GM21367 (cell line): ENCODE measurements around the gene ACAD9.
"Not testable (repeated sequence)": the region's sequence is repeated elsewhere in the genome, so short reads cannot be mapped to it uniquely, and the experiment has no call there.

ENCODE experiments used
- ATAC-seq: cut with Tn5 transposase; IDR thresholded peaks from one replicate; pipeline ENCODE4 v1.9.1; 2021; ENCODE audit not compliant: unreplicated experiment

ACAD9 gene

GRCh38 chr3:128889139-128889894 is 9.9 kb downstream of the ACAD9 start:
- ATAC-seq, result no peak

DNA sequence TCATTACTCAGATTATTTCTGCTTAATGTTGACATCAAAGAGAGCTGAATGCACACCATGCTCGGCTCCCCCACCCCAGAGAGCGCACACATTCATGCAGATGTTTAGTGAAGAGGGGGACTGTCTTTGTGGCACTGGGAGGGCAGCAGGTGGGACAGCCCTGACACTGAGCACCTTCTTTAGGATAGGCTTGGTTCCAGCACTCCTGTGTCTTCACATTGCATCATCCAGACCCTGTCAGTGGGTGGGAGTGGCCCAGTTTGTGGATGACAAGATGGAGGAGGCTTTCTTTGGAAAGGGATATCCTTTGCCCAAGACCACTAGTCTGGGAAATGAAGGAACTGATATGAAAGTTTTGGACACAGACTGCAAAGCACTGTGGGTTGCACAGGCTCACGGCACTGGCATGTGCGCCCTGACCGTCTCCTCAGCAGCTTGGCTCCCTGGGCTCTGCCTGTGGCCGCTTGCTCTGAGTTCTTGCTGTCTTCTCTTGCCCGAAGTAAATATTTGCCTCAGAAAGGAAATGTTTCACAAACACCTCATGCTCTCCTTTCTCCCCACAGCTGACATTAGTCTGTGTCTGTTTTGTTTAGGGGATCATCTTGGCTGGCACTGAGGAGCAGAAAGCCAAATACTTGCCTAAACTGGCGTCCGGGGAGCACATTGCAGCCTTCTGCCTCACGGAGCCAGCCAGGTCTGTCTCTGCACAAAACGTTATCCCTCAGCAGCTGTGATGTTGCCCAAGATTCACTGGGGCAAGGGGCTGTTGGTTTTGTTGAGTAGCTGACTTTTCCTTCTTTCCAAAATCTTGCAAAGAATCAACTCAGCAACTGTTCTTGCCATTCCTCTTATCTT is 16.6 kb downstream of the ACAD9 start:
- ATAC-seq, result no peak

DNA sequence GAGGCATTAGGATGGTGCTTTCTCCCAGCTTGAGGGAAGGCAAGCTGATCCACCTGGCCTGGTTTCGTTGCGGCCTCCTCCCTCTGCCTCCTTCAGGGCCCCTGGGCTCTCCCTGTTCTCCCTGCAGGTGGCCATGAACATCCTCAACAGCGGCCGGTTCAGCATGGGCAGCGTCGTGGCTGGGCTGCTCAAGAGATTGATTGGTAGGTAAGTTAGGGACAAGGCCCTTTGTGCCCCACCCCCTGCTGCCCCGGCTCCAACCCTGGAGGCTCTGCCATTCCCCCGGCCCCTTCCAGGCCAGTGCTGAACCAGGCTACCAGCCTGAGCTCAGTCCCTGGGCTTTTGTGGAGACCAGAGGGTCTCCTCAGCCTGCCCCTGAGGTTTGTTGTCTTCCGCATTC is 23.0 kb downstream of the ACAD9 start:
- no peak for ATAC-seq

DNA sequence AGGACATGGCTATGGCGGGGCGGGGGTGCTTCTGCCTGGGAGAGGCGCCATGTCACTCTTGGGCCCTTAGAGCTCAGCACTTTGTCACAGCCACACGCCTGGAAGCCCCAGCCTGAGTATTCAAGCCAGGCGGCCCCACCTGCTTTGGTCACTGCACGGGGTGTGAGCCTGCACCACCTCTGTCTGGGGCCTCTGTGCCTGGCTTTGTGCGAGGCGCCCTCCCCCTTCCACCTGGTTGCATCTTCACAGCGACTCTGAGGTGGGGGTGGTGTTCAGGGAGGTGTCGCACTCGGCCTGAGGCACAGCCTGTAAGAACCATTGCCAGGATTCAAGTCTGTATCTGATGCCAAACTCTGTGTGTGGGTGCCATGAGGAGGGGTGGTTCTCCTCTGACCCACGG is 24.1 kb downstream of the ACAD9 start:
- no peak for ATAC-seq

GRCh38 chr3:128906031-128906803 is 26.8 kb downstream of the ACAD9 start:
- ATAC-seq, result no peak

DNA sequence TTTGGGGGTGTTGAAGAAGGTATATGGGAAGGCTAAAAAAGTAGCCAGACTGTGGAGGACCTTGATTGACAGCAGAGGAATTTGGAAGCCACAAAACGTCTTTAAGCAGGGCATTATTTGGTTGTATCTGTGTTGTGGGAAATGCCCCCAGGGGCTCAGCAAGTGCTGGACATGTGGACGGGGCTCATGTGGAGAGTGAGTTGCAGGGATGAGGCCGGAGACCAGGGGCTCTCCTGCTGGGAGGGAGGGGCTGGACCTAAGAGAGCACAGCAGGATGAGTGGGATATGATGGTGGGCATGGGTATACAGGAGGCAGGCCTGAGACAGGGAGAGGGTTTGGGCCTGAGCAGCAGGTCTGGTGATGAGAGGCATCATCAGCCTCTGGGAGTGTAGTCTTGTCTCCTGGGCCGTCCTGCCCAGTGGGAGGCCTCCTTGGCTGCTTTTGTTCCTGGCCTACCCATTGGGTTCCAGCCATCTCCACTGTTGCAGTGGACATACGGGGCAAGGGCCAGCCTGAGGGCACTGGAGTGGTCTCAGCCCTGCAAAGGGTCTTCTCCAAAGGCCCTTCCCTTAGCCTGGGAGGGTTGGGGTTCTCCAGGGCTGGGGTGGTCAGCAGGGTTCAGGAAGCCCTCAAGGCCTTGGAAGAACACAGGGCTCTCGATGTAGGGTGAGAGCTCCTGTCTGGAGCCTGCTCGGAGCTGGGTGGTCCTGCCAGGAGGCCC is 27.5 kb downstream of the ACAD9 start:
- ATAC-seq, result no peak

DNA sequence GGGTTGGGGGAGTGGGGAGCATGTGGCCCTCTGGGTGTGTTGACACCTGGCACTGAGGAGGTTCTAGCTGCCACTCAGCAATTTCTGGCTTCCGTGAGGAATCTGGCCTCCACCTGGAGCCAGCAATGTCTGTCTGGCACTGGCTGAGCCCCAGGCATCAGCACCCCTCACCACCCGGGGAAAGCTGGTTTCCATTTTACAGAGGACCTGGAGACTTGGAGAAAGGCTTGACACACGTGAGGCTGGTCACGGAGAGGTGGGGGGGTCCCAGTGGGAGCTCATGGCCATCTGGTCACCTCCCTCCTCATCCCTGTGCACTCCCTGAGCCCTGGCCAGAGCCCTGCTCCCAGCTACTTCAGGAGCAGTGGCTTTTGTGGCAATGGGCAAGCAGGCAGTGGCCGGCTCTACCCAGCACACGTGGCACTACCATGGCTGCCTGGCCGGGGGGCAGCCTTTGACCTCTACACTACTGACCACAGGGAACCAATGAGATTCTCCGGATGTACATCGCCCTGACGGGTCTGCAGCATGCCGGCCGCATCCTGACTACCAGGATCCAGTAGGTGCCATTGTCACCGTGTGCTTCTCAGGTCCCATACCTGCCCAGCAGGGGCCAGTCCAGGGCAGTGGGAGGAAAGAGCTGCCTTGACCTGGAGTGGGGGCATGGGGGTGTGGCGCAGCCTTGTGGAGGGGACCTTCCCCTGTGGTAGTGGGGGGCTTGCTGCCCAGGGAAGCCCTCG is 28.5 kb downstream of the ACAD9 start:
- ATAC-seq, result no peak

DNA sequence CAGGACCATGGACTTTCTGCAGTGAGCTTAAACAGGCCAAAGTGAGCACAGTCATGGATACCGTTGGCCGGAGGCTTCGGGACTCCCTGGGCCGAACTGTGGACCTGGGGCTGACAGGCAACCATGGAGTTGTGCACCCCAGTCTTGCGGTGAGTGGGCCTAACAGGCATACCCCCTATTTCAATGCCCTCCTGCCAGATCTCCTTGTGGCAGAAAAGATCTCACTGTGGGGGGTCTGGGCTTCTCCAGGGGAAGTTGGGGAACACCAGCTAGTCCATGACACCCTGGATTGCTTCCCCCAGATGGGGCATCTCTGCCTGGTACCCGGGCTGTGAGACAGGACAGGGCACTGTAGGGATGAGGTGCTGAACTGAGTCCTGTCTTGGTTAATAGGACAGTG is 29.5 kb downstream of the ACAD9 start:
- no peak for ATAC-seq

DNA sequence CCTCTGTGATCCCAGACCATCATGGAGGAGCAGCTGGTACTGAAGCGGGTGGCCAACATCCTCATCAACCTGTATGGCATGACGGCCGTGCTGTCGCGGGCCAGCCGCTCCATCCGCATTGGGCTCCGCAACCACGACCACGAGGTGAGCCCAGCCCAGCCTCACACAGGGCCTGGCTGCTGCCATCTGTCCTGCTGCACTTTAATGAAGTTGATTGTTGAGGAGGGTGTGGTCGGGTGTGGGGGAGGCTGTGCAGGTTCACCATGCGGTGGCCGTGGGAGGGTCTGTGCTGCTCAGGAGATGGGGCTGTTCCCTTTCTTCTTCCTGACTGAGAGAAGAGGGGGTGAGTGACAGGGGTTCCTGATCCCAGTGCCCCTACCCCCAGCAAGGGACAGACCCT is 30.6 kb downstream of the ACAD9 start:
- no peak for ATAC-seq

DNA sequence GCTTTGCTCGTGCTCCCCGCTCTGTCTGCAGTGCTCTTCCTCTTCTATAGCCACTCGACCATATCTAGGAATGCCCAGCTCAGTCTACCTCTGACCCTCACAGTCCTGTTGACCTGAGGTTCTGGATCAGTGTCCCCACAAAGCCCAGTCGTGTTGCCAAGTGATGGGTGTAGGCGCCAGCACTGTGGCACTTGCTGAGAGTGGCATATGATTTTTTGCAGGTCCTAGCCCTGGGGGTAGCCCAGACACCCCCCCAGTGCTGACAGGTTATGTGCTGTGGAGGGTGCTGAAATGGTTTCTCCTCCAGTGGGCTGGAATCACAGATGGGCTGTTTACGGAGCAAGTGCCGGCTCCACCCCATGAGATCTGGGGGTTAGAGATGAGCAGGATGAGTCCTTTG is 32.5 kb downstream of the ACAD9 start:
- no peak for ATAC-seq

GRCh38 chr3:128914966-128915645 is 35.7 kb downstream of the ACAD9 start:
- ATAC-seq, result no peak

- ATAC-seq, result no peak
Observed at GRCh38 chr3:128917291-128917690, 37.9 kb downstream of the ACAD9 start.

- no peak for ATAC-seq
Observed at GRCh38 chr3:128919988-128920387, 40.6 kb downstream of the ACAD9 start.

- no peak for ATAC-seq
Observed at GRCh38 chr3:128922804-128923459, 43.5 kb downstream of the ACAD9 start.

DNA sequence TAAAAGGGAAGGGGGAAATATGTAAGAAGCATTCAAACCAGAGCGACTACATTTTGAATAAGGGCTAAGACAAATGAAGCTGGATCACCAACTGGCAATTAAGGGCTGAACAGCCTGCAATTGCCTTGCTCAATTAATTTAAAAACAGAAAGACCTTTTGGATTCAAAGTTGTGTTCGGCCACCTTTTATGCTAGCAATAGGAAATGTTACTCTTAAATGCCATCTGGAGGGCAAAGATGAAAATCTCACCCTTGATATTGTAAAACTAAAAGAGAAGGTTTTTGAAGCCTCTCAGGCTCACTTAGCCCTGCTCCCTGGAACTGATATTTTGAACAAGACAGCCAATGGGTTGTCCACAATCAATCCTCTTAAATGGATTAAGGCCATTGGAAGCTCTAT is 44.2 kb downstream of the ACAD9 start:
- ATAC-seq, result no peak

GRCh38 chr3:128923986-128924385 is 44.6 kb downstream of the ACAD9 start:
- not testable (repeated sequence) for ATAC-seq

DNA sequence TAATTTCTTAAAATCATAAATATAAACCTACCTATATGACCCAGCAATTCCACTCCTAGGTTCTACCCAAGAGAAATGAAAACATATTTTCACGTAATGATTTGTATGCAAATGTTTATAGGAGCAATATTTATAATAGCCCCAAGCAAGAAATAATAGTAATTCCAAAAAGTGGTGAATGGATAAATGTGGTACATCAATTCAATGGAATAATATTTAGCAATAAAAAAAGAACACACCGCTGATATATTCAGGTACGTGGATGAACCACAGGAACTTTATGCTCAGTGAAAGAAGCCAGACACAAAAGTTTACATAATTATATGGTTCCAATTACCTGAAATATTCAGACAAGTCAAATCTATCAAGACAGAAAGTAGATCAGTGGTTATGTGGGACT is 49.9 kb downstream of the ACAD9 start:
- ATAC-seq, result no peak

DNA sequence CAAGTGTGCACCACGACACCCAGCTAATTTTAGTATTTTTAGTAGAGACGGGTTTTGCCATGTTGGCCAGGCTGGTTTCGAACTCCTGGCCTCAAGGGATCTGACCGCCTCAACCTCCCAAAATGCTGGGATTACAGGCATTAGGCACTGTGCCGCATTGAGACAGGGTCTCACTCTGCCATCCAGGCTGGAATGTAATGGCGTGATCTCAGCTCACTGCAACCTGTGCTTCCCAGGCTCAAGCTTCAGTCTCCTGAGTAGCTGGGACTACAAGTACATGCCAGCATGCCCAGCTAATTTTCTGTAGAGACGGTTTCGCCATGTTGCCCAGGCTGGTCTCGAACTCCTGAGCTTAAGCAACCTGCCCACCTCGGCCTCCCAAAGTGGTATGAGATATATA is 51.6 kb downstream of the ACAD9 start:
- no peak for ATAC-seq

DNA sequence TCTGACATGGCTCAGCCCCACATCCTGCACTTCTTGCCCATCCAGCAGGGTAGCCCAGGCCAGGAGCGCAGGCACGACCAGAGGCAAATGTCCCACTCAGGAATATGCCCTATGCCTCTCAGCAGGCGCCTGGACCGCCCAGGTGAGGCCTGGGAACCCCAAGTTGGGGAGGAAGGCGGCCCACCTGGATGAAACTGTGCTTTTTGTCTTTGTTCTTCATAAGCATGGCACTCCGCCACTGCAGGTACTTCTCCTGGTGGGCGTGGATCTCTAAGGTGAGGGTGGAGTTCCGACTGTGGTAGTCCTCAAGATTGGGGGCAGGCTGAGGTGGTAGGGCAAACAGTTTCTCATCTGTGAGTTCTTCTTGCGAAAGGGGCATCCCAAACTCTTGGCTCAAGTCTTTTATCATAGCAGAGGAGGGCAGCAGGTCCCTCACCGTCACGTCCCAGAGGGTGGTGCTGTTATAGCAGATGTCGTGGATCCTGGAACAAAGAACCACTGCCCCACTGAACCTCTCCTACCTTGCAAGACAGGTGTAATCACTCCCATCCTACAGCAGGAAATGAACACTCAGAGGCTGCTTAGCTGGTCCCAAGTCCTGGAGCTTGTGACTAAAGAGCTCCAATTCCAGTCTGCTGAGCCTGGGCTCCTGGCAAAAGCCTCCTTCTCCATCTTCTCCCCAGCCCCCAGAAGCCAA is 53.2 kb downstream of the ACAD9 start:
- no peak for ATAC-seq
